Measurements from ENCODE around the gene PROSER2.

The PROSER2 gene

GRCh38 chr10:11908991-11909390 lies 85.8 kb downstream of the PROSER2 start:
- Histone ChIP-seq H3K4me1 (ENCODE audit: control insufficient read depth, insufficient read depth, low read length) (peaks cover 3% of the 10 kb centered on the region), H3K9me3 (ENCODE audit: control insufficient read depth, insufficient read depth, low read length) (no peaks in the 10 kb centered on the region), H3K27me3 (ENCODE audit: control insufficient read depth, insufficient read depth, low read length) (no peaks in the 10 kb centered on the region), H3K4me3 (ENCODE audit: low read depth, low read length) (no peak overlapping the region), H3K9ac (ENCODE audit: low read depth, low read length) (no peak overlapping the region), H3K36me3 (ENCODE audit: control insufficient read depth, insufficient read depth, low read length) (no peaks in the 10 kb centered on the region)

GRCh38 chr10:11909618-11910017 lies 86.5 kb downstream of the PROSER2 start:
- H3K4me1 ChIP-seq (ENCODE audit: control insufficient read depth, insufficient read depth, low read length) = peaks cover 3% of the 10 kb centered on the region
- H3K36me3 ChIP-seq (ENCODE audit: control insufficient read depth, insufficient read depth, low read length) = no peaks in the 10 kb centered on the region
- no peak overlapping the region for H3K4me3 ChIP-seq (ENCODE audit: low read depth, low read length)
- H3K27me3 ChIP-seq (ENCODE audit: control insufficient read depth, insufficient read depth, low read length) = no peaks in the 10 kb centered on the region
- H3K9me3 ChIP-seq (ENCODE audit: control insufficient read depth, insufficient read depth, low read length) = no peaks in the 10 kb centered on the region
- no peak overlapping the region for H3K9ac ChIP-seq (ENCODE audit: low read depth, low read length)

- Histone ChIP-seq H3K4me1 (ENCODE audit: control insufficient read depth, insufficient read depth, low read length) (peaks cover 3% of the 10 kb centered on the region), H3K4me3 (ENCODE audit: low read depth, low read length) (no peak overlapping the region), H3K36me3 (ENCODE audit: control insufficient read depth, insufficient read depth, low read length) (no peaks in the 10 kb centered on the region), H3K27me3 (ENCODE audit: control insufficient read depth, insufficient read depth, low read length) (no peaks in the 10 kb centered on the region), H3K9me3 (ENCODE audit: control insufficient read depth, insufficient read depth, low read length) (no peaks in the 10 kb centered on the region), H3K9ac (ENCODE audit: low read depth, low read length) (no peak overlapping the region)
Measured at GRCh38 chr10:11910102-11910501, 86.9 kb downstream of the PROSER2 start.

- Histone ChIP-seq H3K27me3 (ENCODE audit: control insufficient read depth, insufficient read depth, low read length) (no peaks in the 10 kb centered on the region), H3K9me3 (ENCODE audit: control insufficient read depth, insufficient read depth, low read length) (no peaks in the 10 kb centered on the region), H3K4me3 (ENCODE audit: low read depth, low read length) (no peak overlapping the region), H3K9ac (ENCODE audit: low read depth, low read length) (no peak overlapping the region), H3K36me3 (ENCODE audit: control insufficient read depth, insufficient read depth, low read length) (no peaks in the 10 kb centered on the region), H3K4me1 (ENCODE audit: control insufficient read depth, insufficient read depth, low read length) (peaks cover 3% of the 10 kb centered on the region)
Measured at GRCh38 chr10:11913079-11913641, 90.0 kb downstream of the PROSER2 start.

- no peaks in the 10 kb centered on the region for H3K9me3 ChIP-seq (ENCODE audit: control insufficient read depth, insufficient read depth, low read length)
- no peak overlapping the region for H3K4me3 ChIP-seq (ENCODE audit: low read depth, low read length)
- H3K27me3 ChIP-seq (ENCODE audit: control insufficient read depth, insufficient read depth, low read length) = no peaks in the 10 kb centered on the region
- H3K36me3 ChIP-seq (ENCODE audit: control insufficient read depth, insufficient read depth, low read length) = no peaks in the 10 kb centered on the region
- no peaks in the 10 kb centered on the region for H3K4me1 ChIP-seq (ENCODE audit: control insufficient read depth, insufficient read depth, low read length)
- no peak overlapping the region for H3K9ac ChIP-seq (ENCODE audit: low read depth, low read length)
Measured at GRCh38 chr10:11918384-11918783, 95.2 kb downstream of the PROSER2 start.

- Histone ChIP-seq H3K9ac (ENCODE audit: low read depth, low read length) (no peak overlapping the region), H3K4me3 (ENCODE audit: low read depth, low read length) (no peak overlapping the region), H3K4me1 (ENCODE audit: control insufficient read depth, insufficient read depth, low read length) (no peaks in the 10 kb centered on the region), H3K36me3 (ENCODE audit: control insufficient read depth, insufficient read depth, low read length) (no peaks in the 10 kb centered on the region), H3K27me3 (ENCODE audit: control insufficient read depth, insufficient read depth, low read length) (no peaks in the 10 kb centered on the region), H3K9me3 (ENCODE audit: control insufficient read depth, insufficient read depth, low read length) (no peaks in the 10 kb centered on the region)
Measured at GRCh38 chr10:11919271-11919670, 96.1 kb downstream of the PROSER2 start.

Data from iPS-15b (cell line).